CD4-positive, alpha-beta T cell treated with Interleukin-15 for 4 hours (primary cell): ENCODE results near the gene CYB5R3.
A peak's percentile ranks its signal among the peaks of the same experiment; 100 is the strongest.

Source experiments
- DNase-seq: peaks from one replicate; pipeline ENCODE4 v3.0.0-alpha.2; 2020; ENCODE audit warnings: low spot score

The CYB5R3 gene

GRCh38 chr22:42649246-42650099 is at the start of gene CYB5R3:
TSS of gene CYB5R3 (minus strand) at chr22:42649392. CDS start at chr22:42649315, 77 bp downstream.
- DNase-seq: peak; percentile 67

GRCh38 chr22:42697542-42698013 is 48.4 kb upstream of the CYB5R3 start:
- DNase-seq: no peak

DNA sequence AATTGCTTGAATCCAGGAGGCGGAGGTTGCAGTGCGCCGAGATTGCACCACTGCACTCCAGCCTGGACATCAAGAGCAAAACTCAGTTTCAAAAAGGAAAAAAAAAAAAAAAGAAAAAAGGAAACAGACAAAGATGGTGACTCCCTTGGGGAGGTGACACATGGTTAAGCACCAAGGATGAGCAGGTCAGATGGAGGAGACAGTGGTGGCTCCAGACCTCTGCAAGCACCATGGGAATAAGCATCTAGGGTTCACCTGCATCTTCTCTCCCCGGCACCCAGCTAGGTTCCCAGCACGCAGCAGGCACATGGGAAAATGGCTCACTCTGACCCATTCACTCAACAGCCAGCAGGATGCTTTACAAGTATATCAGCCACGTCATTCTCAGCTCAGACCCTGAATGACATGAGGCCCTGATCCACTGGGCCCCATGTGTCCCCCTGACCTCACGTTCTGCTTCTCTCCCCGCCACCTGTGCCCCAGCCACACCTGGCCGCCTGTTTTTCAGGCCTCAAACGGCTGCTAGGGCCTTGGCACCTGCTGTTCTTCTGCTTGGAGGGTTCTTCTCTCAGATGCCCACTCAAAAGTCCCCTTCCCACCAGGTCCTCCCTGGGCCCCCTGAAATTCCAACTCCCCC is 47.3 kb upstream of the CYB5R3 start:
- no peak for DNase-seq

GRCh38 chr22:42695294-42695693 is 46.1 kb upstream of the CYB5R3 start:
- no peak for DNase-seq

DNA sequence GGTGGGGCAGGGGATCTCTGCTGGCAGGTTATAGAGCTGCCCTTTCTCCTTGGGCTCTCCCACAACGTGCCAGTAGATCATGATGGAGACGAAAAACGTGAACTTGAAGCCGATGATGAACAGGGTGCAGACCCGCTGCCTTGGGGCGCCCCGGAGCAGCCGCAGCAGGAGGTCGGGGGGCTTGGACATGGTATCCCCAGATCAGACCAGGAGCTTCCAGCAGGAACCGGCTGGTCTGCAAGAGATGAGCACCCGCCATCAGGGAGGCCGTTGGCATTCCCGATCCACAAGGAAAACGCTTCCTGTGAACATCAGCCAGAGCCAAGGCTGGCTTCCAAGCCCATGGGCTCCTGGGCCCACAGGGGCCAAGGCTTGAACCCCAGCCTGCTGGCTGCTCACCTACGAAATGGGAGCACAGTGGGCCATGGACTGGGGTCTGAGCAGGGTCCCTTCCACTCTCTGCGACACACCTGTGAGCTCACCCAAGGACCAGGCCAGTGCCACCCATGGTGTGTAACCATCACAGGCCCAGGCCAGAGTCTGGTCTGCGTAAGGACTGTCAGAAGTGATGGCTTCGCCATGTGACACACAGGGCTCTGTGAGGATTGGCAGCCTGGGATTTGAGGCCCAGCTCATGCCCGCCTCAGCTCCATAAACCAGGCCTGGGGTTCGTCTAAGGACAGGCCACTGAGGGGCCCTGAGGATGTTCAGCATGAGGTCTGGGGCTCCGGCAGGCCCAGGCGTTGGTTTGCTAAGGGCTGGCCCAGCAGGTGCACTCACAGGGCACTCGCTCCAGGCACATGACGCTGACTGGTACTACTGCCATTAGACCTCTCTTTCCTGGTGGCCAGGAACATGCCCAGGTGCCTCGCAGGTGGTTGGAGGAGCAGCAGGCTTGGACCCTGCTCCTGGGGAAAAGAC is 44.8 kb upstream of the CYB5R3 start:
- no peak for DNase-seq

- no peak for DNase-seq
These were observed 44.0 kb upstream of the CYB5R3 start for GRCh38 chr22:42693055-42693762.

- no peak for DNase-seq
These were observed 43.3 kb upstream of the CYB5R3 start for GRCh38 chr22:42692239-42693054.

- no peak for DNase-seq
These were observed 42.2 kb upstream of the CYB5R3 start for GRCh38 chr22:42691440-42691839.

DNA sequence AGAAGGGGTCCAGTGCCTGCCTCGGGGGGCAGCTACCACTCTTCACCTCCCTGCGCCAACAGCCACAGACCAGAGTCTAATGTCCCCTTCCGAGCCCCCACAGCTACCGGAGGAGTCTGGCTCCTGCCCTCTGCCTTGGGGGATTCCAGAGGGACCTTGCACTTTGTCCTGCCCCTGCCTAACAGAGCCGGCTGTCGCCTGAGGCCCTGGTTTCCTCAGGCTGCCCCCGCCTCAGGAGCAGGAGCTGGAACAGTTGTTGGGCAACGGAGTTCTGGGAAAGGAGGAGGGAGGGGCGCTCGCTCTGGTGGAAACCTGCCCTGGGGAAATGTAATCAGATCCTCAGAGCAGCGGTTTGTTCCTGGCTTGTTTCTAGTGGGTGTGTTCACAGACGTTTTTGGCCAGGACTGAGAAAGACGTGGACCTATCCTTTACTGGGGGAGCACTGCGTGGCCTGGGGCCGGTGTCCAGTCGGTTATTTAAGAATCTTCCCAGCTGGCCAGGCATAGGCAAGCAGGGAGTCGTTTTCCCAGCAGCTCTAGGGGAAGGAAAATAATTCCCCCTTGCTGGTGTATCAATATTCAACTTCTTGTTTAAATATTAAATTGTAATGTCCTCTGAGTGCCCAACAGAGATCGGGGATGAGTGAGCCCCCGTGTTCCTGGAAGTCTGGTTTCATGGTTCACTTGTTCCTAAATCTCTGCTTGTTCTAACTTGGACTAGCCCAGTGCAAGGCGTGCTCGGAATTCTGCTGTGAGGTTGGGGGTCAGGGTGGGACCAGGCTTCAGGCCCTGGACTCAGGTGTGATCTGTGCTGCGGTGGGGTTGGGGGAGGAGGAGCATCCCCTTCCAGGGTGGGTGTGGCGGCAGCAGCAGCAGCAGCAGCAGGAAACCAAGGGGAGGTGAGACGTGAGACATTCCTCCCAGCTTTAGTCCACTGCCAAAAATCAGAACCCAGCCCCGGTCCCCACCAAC is 39.3 kb upstream of the CYB5R3 start:
- DNase-seq: no peak

DNA sequence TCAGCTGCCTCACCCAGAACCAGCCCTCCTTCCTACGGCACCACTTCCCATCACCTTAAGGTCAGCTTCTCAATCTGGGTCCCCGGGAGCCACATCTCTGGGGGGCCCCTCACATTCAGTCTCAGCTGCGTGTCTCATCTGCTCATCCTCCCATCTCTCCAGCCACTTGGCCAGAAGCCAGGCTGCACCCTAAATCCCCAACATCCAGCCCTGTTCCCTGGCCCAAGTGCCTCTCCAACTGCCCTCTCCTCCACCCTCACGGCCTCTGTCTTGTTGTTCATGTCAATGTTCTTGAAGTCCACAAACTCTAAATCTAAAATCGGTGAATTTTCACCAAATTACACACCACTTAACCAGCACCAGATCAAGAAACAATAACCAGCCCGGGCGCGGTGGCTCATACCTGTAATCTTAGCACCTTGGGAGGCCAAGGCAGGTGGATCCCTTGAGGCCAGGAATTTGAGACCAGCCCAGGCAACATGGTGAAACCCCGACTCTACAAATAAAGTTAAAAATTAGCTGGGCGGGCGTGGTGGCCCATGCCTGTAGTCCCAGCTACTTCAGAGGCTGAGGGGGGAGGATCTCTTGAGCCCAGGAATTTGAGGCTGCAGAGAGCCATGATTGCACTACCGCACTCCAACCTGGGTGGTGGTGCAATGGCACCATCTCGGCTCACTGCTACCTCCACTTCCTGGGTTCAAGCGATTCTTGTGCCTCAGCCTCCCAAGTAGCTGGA is 37.7 kb upstream of the CYB5R3 start:
- DNase-seq: no peak

DNA sequence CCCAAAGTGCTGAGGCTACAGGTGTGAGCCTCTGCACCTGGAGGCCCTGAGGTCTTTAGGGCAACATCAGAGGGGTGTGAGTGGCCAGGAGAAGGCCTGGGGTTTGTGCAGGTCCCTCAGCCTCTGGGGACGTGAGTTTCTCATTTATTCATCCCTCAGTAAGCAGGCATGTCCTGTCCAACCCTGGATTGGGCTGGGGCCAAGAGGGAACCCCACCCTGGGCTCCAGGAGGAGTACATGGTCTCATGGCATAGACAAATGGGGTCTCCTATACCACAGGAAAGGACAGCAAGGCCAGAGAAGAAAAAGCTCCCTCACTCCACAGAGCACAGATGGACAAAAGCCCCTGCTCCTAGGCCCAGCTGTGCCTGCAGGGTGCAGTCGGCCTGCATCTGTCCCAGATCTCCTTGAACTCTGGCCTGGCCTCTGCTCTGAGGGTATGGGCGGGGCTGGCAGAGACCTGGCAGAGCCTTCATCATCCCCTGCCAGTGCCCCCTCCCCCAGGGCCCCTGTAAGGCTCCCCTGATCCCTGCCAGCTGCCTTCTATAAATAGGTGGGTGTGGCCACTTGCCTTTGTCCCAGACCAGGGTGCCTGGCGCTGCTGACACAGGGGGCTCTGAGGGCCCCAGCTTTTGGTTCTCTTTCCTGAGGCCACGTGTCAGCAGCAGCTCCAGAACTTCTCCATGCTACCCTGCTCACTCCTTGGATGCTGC is 36.9 kb upstream of the CYB5R3 start:
- DNase-seq: no peak

- no peak for DNase-seq
These were observed 35.4 kb upstream of the CYB5R3 start for GRCh38 chr22:42684462-42685195.

DNA sequence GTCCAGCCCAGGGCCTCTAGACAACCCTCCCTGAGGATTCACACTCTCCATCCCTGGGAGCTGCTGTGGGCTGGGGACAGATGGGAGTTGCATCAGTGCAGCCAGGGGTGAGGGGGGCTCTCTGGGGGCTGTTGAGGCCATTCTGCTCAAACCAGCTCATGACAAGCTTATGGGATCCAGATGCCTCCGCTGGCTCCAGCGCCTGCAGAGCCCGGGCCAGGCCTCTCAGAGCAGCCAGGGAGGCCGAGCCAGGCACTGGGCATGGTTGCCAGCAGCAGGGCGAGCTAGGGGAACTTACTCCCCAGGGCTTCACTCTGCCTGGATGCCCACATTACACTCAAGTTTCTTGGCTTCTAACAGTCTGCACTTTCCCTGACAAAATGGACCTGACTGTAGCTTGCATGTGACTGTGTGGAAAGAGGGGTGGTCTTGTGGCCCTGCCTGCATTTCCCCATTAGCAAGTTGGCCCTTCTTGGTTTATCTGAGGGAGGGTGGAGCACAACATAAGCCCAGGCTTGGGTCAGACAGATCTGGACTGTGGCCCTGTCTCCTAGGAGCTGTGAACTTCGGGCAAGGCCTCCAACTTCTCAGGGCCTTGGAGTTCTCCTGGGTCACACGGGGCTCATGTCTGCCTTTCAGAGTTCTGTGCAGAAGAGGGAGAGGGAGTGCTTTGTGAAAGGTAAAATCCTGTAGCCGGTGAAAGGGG is 34.5 kb upstream of the CYB5R3 start:
- no peak for DNase-seq

DNA sequence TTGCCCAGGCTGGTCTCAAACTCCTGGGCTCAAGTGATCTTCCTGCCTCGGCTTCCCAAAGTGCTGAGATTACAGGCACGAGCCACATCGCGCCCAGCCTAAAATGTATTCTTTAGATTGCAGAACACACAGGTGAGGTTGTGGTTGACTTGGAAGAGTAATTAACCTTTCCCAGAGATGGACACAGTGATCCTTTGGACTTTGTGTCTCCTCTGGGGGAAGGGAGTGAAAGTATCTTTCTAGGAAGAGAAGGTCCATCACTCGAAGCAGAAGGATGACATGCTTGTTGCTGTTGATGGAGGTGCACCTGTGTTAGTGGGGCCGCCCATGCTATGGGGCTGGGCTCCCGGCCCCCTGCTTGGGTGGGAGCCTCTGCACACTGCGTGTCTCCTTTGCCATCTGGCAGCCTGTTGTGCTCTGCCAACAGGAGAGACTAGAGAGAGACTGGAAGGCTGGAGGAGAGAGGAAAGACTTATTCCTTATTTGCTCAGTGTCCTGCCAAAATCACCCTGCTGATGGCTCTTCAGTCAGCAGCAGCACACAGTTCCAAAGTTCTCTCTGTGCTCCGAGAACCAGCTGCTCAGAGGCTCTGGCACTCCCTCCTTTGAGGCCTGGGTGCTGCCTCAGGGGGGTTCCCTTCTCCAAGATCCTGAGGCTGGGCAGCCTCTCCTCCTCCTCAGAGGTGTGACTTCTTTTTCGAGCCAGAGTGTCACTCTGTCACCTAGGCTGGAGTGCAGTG is 33.1 kb upstream of the CYB5R3 start:
- DNase-seq: no peak

DNA sequence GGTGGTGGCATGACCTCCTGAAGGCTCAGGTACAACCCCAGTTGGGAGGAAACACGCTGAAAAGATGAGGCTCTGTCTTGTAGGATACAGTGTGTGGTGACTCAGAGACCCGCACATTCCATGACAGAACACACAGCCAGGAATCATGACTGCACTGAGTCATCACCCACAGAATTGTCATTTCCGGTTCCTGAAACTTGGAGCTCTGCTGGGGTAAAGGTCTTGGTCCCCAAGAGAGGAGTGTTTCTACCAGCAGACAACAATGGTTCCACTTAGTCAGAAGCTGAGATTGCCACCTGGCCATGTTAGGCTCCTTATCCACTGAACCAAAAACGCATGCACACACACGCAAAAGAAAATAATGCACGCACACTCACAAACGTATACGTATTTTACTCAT is 31.5 kb upstream of the CYB5R3 start:
- no peak for DNase-seq

GRCh38 chr22:42679691-42680090 is 30.5 kb upstream of the CYB5R3 start:
- DNase-seq: no peak
